Astrocyte of the spinal cord (primary cell): Measurements from ENCODE around the gene GABRG3.

Experiments used
- DNase-seq: peaks from one replicate; pipeline ENCODE4 v3.0.0; 2011; ENCODE audit warnings: low read depth, low spot score
- H3K4me3 ChIP-seq: 2 replicates; pipeline ENCODE4 v1.5.1; 2011; ENCODE audit warnings: low read depth, mild to moderate bottlenecking, low read length, moderate library complexity
- CTCF ChIP-seq: IDR thresholded peaks from 2 replicates; pipeline ENCODE4 v1.5.1; 2012; ENCODE audit warnings: low read depth, mild to moderate bottlenecking, low read length, inconsistent platforms
- in situ Hi-C: cut with HindIII; loops from 2 replicates; pipeline ENCODE4 v1.10.0; 2017; ENCODE audit warnings: low sequenced_read_pairs

The GABRG3 gene

GRCh38 chr15:27086805-27087204 lies 115.8 kb downstream of the GABRG3 start:
- no peak overlapping the region for H3K4me3 ChIP-seq
- no peak for TF ChIP-seq CTCF
- in situ Hi-C loops, result no loop called here
- no peak for DNase-seq

- no peak for DNase-seq
- no peak overlapping the region for H3K4me3 ChIP-seq
- in situ Hi-C loops, result no loop called here
- no peak for TF ChIP-seq CTCF
These were observed 116.9 kb downstream of the GABRG3 start for GRCh38 chr15:27087651-27088583.

- in situ Hi-C loops, result no loop called here
- no peak for TF ChIP-seq CTCF
- H3K4me3 ChIP-seq, result no peak overlapping the region
- DNase-seq, result no peak
These were observed 117.7 kb downstream of the GABRG3 start for GRCh38 chr15:27088584-27089232.

GRCh38 chr15:27089233-27089586 lies 118.2 kb downstream of the GABRG3 start:
- no peak overlapping the region for H3K4me3 ChIP-seq
- DNase-seq, result no peak
- no peak for TF ChIP-seq CTCF
- in situ Hi-C loops, result no loop called here

GRCh38 chr15:27089676-27090075 lies 118.7 kb downstream of the GABRG3 start:
- no peak overlapping the region for H3K4me3 ChIP-seq
- TF ChIP-seq CTCF, result no peak
- in situ Hi-C loops, result no loop called here
- DNase-seq, result no peak

- in situ Hi-C loops, result no loop called here
- DNase-seq, result peak; percentile 57
- no peak for TF ChIP-seq CTCF
- no peak overlapping the region for H3K4me3 ChIP-seq
These were observed 120.4 kb downstream of the GABRG3 start for GRCh38 chr15:27091270-27091940.
